Sigmoid colon (tissue), 7 donors: ENCODE measurements around the gene SCAI. TPM values are rescaled to one million over a fixed set of nuclear protein-coding genes. Genes with fewer than 3 reads are reported as not detected.
"Not testable (repeated sequence)": the region's sequence is repeated elsewhere in the genome, so short reads cannot be mapped to it uniquely, and the experiment has no call there.

Source experiments
- DNase-seq: peaks from one replicate; pipeline ENCODE4 v3.0.0-alpha.2; 2019
- H3K27ac ChIP-seq, 4 donors: fragments of 200-600 bp; sonication (generic); one replicate each; pipeline ENCODE4 v1.5.1; 2016 to 2019; ENCODE audit warnings: mild to moderate bottlenecking in 1 of 4
- H3K27me3 ChIP-seq, 3 donors: fragments of 200-600 bp; sonication (generic); one replicate each; pipeline ENCODE4 v1.5.1; 2019; ENCODE audit warnings: mild to moderate bottlenecking in 1 of 3
- H3K36me3 ChIP-seq, 4 donors: fragments of 200-600 bp; sonication (generic); one replicate each; pipeline ENCODE4 v1.5.1; 2016 to 2019
- H3K4me1 ChIP-seq, 4 donors: fragments of 200-600 bp; sonication (generic); one replicate each; pipeline ENCODE4 v1.5.1; 2017 to 2019
- H3K4me3 ChIP-seq, 4 donors: fragments of 200-600 bp; sonication (generic); one replicate each; pipeline ENCODE4 v1.5.1; 2017 to 2019; ENCODE audit warnings: mild to moderate bottlenecking in 2 of 4, moderate library complexity in 1 of 4
- H3K9me3 ChIP-seq, 4 donors: fragments of 200-600 bp in 3 of 4; sonication (generic) in 3 of 4; one replicate each; pipeline versions ENCODE4 v1.5.1 to v1.6.1; 2013 to 2019
- CTCF ChIP-seq, 4 experiments: fragments of 450-650 bp in 3 of 4; fragments of 200-600 bp in 1 of 4; IDR thresholded peaks; one replicate each; pipeline ENCODE4 v1.5.1; 2016 to 2019; ENCODE audit warnings: antibody characterized with exemption in 4 of 4, mild to moderate bottlenecking in 3 of 4, moderate library complexity in 2 of 4
- EP300 ChIP-seq, 4 donors: sonication (generic); formaldehyde crosslinking; IDR thresholded peaks; one replicate each; pipeline ENCODE4 v1.6.1; 2017; ENCODE audit warnings: antibody characterized with exemption in 4 of 4
- POLR2A ChIP-seq, 2 donors: fragments of 450-650 bp; IDR thresholded peaks; one replicate each; pipeline ENCODE4 v1.6.1; 2016; ENCODE audit warnings: antibody characterized with exemption in 2 of 2, mild to moderate bottlenecking in 2 of 2, moderate library complexity in 2 of 2
- POLR2AphosphoS5 ChIP-seq, 4 donors: sonication (generic); formaldehyde crosslinking; IDR thresholded peaks; one replicate each; pipeline ENCODE4 v1.6.1; 2017; ENCODE audit warnings: antibody characterized with exemption in 4 of 4
- WGBS, 2 donors: extraction: QIAGEN DNeasy Blood & Tissue Kit; methylation state at CpG; one replicate each; pipeline ENCODE4 v1.1.7; 2013; 5-methylcytosine and 5-hydroxymethylcytosine counted together
- intact Hi-C: fragments of 100-400 bp; cut with DNase I; formaldehyde crosslinking; loops from one replicate; pipeline ENCODE4 v1.15.1; 2023
- polyA plus RNA-seq, 3 donors: library from polyadenylated mRNA; stranded (reverse); fragments of 200-250 nt; gene quantifications; one replicate each; pipeline ENCODE4 v1.2.3, GENCODE V29; 2013
- total RNA-seq, 4 donors: library from RNA; depleted of rRNA; stranded (reverse); fragments of >200 nt; gene quantifications; one replicate each; pipeline ENCODE4 v1.1.0, GENCODE V29; 2016
- donor health status: healthy with polysubstance abuse.
- donor health status: Bipolar disorder and iron deficiency.
- donor health status: healthy.

The SCAI gene
- total and polyA plus RNA-seq, 7 donors = under 0.01 to 15.8 (median 5.4) TPM

DNA sequence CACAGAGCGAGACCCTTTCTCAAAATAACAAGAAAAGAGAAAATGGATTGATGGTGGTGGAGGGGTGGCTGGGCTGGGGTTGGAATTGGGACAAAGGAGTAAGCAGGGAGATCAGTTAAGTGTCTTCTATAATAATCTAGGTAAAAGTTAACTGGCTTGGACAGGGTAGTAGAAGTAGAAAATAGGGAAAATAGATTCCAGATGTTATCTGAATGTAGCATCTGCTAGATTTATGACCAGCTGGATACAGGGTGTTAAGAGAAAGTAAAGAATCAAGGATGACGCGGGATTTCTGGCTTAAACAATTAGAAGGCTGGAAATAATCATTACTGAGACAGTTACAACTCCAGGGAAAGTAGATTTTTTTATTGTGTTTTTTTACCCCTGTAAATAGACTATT lies 33.3 kb upstream of the SCAI start:
- no peaks in the 10 kb centered on the region for H3K9me3 ChIP-seq
- no peak for DNase-seq
- H3K4me1 ChIP-seq = peaks cover 0 to 51% (median 37%) of the 10 kb centered on the region in 4 donors
- intact Hi-C loops = no loop called here
- WGBS, 2 donors = 85 to 87% methylated on average over 3 of the region's 3 CpGs
- H3K27me3 ChIP-seq = no peaks in the 10 kb centered on the region
- no peak for TF ChIP-seq EP300 (IDR thresholded peaks at IDR 0.05)
- TF ChIP-seq CTCF (IDR thresholded peaks at IDR 0.05) = no peak
- TF ChIP-seq POLR2AphosphoS5 (IDR thresholded peaks at IDR 0.05) = peak; percentile 5 to 56 (median 46)
- TF ChIP-seq POLR2A (IDR thresholded peaks at IDR 0.05) = no peak
- peak overlapping the region in 1 of 4 donors; percentile 12 for H3K4me3 ChIP-seq
- peak overlapping the region in 3 of 4 donors; percentile 63 to 72 (median 63) for H3K27ac ChIP-seq
- no peaks in the 10 kb centered on the region for H3K36me3 ChIP-seq

GRCh38 chr9:125172031-125172755 lies 28.9 kb upstream of the SCAI start:
- peak overlapping the region in 3 of 4 donors; percentile 17 to 55 (median 41) for H3K27ac ChIP-seq
- TF ChIP-seq POLR2AphosphoS5 (IDR thresholded peaks at IDR 0.05) (no peak), CTCF (IDR thresholded peaks at IDR 0.05) (no peak), POLR2A (IDR thresholded peaks at IDR 0.05) (no peak), EP300 (IDR thresholded peaks at IDR 0.05) (no peak)
- H3K9me3 ChIP-seq = no peaks in the 10 kb centered on the region
- H3K4me3 ChIP-seq = no peak overlapping the region
- no peaks in the 10 kb centered on the region for H3K27me3 ChIP-seq
- 55 to 67% methylated on average over 6 of the region's 6 CpGs for WGBS, 2 donors
- H3K36me3 ChIP-seq = peaks cover 4 to 24% (median 8%) of the 10 kb centered on the region in 4 donors
- peaks cover 0 to 43% (median 29%) of the 10 kb centered on the region in 4 donors for H3K4me1 ChIP-seq
- no peak for DNase-seq
- intact Hi-C loops = no loop called here

DNA sequence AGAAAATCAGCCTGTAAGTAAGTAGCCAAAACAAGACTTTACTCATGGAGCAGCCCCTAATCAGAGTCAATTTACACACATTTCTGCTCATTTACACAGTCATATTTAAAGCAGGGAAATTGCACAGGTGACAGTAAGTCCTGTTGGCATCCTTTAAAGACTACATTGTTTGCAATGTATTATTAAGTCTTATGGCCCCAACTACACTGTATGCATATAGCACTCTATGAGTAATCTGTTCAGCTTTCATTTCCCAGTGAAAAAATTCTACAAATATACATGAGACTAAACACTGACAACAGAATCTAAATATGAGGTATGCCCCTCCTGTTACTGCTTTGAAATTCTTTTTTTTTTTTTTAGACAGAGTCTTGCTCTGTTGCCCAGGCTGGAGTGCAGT lies 26.6 kb upstream of the SCAI start:
- H3K36me3 ChIP-seq = peaks cover 4 to 24% (median 8%) of the 10 kb centered on the region in 4 donors
- no peaks in the 10 kb centered on the region for H3K27me3 ChIP-seq
- H3K27ac ChIP-seq = peak overlapping the region in 1 of 4 donors; percentile 31
- intact Hi-C loops = no loop called here
- peaks cover 0 to 29% (median 18%) of the 10 kb centered on the region in 4 donors for H3K4me1 ChIP-seq
- no peak overlapping the region for H3K4me3 ChIP-seq
- DNase-seq = no peak
- TF ChIP-seq CTCF (IDR thresholded peaks at IDR 0.05) (no peak), POLR2AphosphoS5 (IDR thresholded peaks at IDR 0.05) (no peak), POLR2A (IDR thresholded peaks at IDR 0.05) (no peak), EP300 (IDR thresholded peaks at IDR 0.05) (no peak)
- no peaks in the 10 kb centered on the region for H3K9me3 ChIP-seq

GRCh38 chr9:125166762-125167161 lies 23.4 kb upstream of the SCAI start:
- WGBS, 2 donors = 67 to 91% methylated on average over 2 of the region's 2 CpGs
- Histone ChIP-seq H3K4me3 (no peak overlapping the region), H3K27me3 (no peaks in the 10 kb centered on the region), H3K4me1 (peaks cover 0 to 5% (median 2%) of the 10 kb centered on the region in 4 donors), H3K36me3 (peaks cover 6 to 24% (median 9%) of the 10 kb centered on the region in 4 donors), H3K27ac (peak overlapping the region in 1 of 4 donors; percentile 30), H3K9me3 (no peaks in the 10 kb centered on the region)
- intact Hi-C loops = no loop called here
- TF ChIP-seq POLR2A (IDR thresholded peaks at IDR 0.05) = no peak
- TF ChIP-seq POLR2AphosphoS5 (IDR thresholded peaks at IDR 0.05) = no peak
- DNase-seq = no peak

- WGBS, 2 donors = 95 to 96% methylated on average over 6 of the region's 6 CpGs
- intact Hi-C loops = not testable (repeated sequence)
Observed at GRCh38 chr9:125162891-125163290, 19.6 kb upstream of the SCAI start.

More at GRCh38 chr9:125162891-125163290, 19.6 kb upstream of the SCAI start:
- not testable (repeated sequence) for H3K36me3 ChIP-seq, DNase-seq, H3K9me3 ChIP-seq, H3K27me3 ChIP-seq, H3K4me3 ChIP-seq
- Histone ChIP-seq H3K27ac (peak overlapping the region in 1 of 4 donors; percentile 72), H3K4me1 (peaks cover 0 to 20% (median 16%) of the 10 kb centered on the region in 4 donors)
